Fibroblast of lung (primary cell): ENCODE measurements around the gene MAN1A1.

ENCODE experiments used
- CTCF ChIP-seq, 2 donors: IDR thresholded peaks in 1 of 2; conservative IDR thresholded peaks in 1 of 2; 1 replicate in 1 of 2; 2 replicates in 1 of 2; pipeline ENCODE4 v1.5.1; 2011 to 2012; ENCODE audit warnings: low read length in 2 of 2, control low read depth in 1 of 2, inconsistent platforms in 1 of 2, low read depth in 1 of 2, mild to moderate bottlenecking in 1 of 2
- EZH2 ChIP-seq: IDR thresholded peaks from 2 replicates; pipeline ENCODE4 v1.5.1; 2012; ENCODE audit warnings: low read length, control low read depth, mild to moderate bottlenecking; ENCODE audit errors: missing control alignments

- no peak for TF ChIP-seq CTCF (conservative IDR thresholded peaks at IDR 0.05 in 1 of 2, IDR thresholded peaks at IDR 0.05 in 1 of 2; ENCODE audit: low read depth in 1 of 2, low read length in 2 of 2)
- TF ChIP-seq EZH2 = no peak
These were observed 36.4 kb upstream of the MAN1A1 start for GRCh38 chr6:119385994-119386393.
